Cardiac muscle cell (in vitro differentiated cells and primary cell): ENCODE measurements around the gene FOXC1. TPM values are rescaled to one million over a fixed set of nuclear protein-coding genes. Genes with fewer than 3 reads are reported as not detected.

Experiments used
- DNase-seq, 2 donors: peaks; one replicate each; pipeline versions ENCODE4 v3.0.0 to v3.0.0-alpha.2; 2010 to 2017; ENCODE audit warnings: low read depth in 1 of 2, low spot score in 1 of 2
- H3K27ac ChIP-seq: fragments of 200-600 bp; sonication (generic); 2 replicates; pipeline ENCODE4 v1.5.1; 2016
- H3K27me3 ChIP-seq: fragments of 200-600 bp; sonication (generic); 2 replicates; pipeline ENCODE4 v1.6.0; 2016; ENCODE audit warnings: control low read depth
- H3K36me3 ChIP-seq: fragments of 200-600 bp; sonication (generic); 2 replicates; pipeline ENCODE4 v1.5.1; 2016; ENCODE audit warnings: control low read depth
- H3K4me1 ChIP-seq: fragments of 200-600 bp; sonication (generic); 2 replicates; pipeline ENCODE4 v1.8.1; 2017; ENCODE audit warnings: low read depth, mild to moderate bottlenecking, mixed run types
- H3K4me3 ChIP-seq: fragments of 200-600 bp; sonication (generic); 2 replicates; pipeline ENCODE4 v1.5.1; 2016; ENCODE audit warnings: mild to moderate bottlenecking
- H3K9me3 ChIP-seq: fragments of 200-600 bp; sonication (generic); 2 replicates; pipeline ENCODE4 v1.5.1; 2017; ENCODE audit warnings: low read depth, mild to moderate bottlenecking, control low read depth
- polyA plus RNA-seq: library from polyadenylated mRNA; unstranded; fragments of >200 nt; fragmentation: Nextera tagmentation; extraction: Ambion mirVana; gene quantifications from 2 replicates; pipeline ENCODE4 v1.2.1, GENCODE V29; 2016
- total RNA-seq: library from RNA; depleted of rRNA; stranded (reverse); fragments of >200 nt; gene quantifications from 2 replicates; pipeline ENCODE4 v1.2.3, GENCODE V29; 2016
- TF ChIP-seq, protein P1 (sequence below): IDR thresholded peaks from 2 replicates; pipeline ENCODE4 v1.5.1; 2012; ENCODE audit warnings: low read depth, mild to moderate bottlenecking, low read length

The FOXC1 gene
- total and polyA plus RNA-seq, 2 experiments from 2014 or later, result 2.5 to 3.4 TPM

DNA sequence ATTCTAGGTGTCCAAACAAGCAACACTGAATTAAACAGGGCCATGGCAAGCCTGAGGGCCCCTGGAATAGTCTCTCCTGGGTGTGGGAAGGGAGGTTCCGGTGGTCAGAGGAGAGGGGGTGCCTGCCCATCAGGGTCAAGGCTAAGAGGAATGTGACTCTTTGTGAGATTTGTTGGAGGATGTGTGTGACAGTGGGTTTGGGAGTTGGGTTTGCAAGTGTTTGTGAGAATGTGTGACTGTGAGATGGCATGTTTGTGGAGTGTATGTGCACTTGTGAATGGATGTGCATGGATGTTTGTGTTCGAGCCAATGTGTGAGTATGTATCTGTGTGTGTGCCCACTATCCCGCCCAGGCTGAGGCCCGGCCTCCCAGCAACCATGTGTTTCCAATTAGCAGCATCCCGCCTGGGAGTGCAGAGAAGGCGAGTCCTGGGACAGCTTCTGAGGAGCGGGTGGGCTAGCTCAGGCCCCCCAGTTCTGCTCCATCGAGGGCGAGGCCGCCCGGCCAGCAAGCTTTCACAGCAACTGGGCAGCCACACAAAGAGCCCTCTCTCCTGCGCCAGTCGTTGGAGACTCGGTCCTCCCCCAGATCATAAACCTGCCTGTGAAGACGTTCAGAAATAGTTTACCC lies 12.6 kb downstream of the FOXC1 start:
- H3K4me3 ChIP-seq, result no peak overlapping the region
- no peak overlapping the region for H3K27ac ChIP-seq
- H3K36me3 ChIP-seq, result no peaks in the 10 kb centered on the region
- TF ChIP-seq, protein P1, sequence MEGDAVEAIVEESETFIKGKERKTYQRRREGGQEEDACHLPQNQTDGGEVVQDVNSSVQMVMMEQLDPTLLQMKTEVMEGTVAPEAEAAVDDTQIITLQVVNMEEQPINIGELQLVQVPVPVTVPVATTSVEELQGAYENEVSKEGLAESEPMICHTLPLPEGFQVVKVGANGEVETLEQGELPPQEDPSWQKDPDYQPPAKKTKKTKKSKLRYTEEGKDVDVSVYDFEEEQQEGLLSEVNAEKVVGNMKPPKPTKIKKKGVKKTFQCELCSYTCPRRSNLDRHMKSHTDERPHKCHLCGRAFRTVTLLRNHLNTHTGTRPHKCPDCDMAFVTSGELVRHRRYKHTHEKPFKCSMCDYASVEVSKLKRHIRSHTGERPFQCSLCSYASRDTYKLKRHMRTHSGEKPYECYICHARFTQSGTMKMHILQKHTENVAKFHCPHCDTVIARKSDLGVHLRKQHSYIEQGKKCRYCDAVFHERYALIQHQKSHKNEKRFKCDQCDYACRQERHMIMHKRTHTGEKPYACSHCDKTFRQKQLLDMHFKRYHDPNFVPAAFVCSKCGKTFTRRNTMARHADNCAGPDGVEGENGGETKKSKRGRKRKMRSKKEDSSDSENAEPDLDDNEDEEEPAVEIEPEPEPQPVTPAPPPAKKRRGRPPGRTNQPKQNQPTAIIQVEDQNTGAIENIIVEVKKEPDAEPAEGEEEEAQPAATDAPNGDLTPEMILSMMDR, result no peak
- no peak for DNase-seq
- H3K27me3 ChIP-seq, result peaks cover 100% of the 10 kb centered on the region
- peaks cover 5% of the 10 kb centered on the region for H3K4me1 ChIP-seq
- no peaks in the 10 kb centered on the region for H3K9me3 ChIP-seq

- DNase-seq, result no peak
Measured at GRCh38 chr6:1622851-1623768, 13.4 kb downstream of the FOXC1 start.

DNA sequence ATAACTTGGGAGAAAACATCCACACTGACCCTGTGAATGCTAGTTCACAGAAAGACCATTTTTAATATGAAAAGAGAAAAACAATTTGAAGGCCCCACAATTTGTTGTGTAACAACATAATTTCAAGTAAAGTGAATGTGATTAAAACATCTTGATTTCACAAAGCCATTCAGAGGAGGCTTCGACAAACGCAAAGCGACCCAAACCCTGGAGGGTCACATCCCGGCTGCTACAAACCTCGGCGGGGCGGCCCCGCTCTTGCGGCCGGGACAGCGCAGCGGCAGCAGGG lies 14.0 kb downstream of the FOXC1 start:
- peak overlapping the region; percentile 44 for H3K4me3 ChIP-seq
- TF ChIP-seq, protein P1, result no peak

More at GRCh38 chr6:1622851-1623768, 13.4 kb downstream of the FOXC1 start:
- TF ChIP-seq, protein P1, result no peak
- Histone ChIP-seq H3K27ac (no peak overlapping the region), H3K9me3 (no peaks in the 10 kb centered on the region), H3K4me1 (peaks cover 12% of the 10 kb centered on the region), H3K36me3 (no peaks in the 10 kb centered on the region), H3K4me3 (no peak overlapping the region), H3K27me3 (peaks cover 100% of the 10 kb centered on the region)

DNA sequence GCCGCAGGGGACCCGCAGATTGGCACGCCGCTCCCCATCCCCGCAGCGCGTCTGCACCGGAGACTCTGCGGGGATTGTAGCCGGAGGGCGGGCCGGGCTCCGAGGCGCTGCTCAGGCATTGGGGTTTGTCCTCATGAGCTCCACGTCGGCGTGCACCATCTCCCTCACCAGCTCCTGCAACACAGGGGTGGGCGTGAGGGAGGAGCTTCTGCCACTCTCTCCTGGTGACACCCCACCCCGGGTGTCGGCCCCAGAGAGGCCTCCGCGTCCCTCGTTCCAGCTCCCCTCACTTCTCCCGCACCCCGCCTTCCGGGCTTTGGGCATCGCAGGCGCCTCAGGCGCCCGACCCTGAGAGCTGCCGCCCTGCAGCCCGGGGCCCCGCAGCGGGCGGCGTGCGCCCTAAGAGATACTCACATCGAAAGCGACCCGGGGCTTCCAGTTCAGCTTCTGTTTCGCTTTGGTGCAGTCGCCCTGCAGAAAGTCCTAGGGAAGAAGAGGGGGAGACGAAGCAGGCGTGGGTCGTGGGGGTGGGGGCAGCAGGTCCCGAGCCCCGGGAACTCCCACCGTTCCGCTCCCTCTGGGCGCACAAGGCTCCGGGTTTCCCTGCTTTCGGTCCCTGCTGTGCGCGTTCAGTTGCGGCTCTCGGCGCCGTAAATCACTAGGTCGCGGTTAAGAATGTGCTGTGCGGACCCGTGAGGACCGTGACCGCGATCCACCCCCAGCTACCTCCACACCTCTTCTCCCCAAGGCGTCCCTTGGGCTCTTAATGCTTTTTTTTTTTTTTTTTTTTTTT lies 14.5 kb downstream of the FOXC1 start:
- DNase-seq, result no peak

More for the DNA sequence above, 14.0 kb downstream of the FOXC1 start:
- Histone ChIP-seq H3K27ac (no peak overlapping the region), H3K4me1 (peaks cover 14% of the 10 kb centered on the region), H3K9me3 (no peaks in the 10 kb centered on the region), H3K27me3 (peaks cover 98% of the 10 kb centered on the region), H3K36me3 (no peaks in the 10 kb centered on the region)
- no peak for DNase-seq

More for the DNA sequence above, 14.5 kb downstream of the FOXC1 start:
- H3K36me3 ChIP-seq, result no peaks in the 10 kb centered on the region
- peaks cover 92% of the 10 kb centered on the region for H3K27me3 ChIP-seq
- peak overlapping the region; percentile 44 for H3K4me3 ChIP-seq
- no peaks in the 10 kb centered on the region for H3K9me3 ChIP-seq
- H3K27ac ChIP-seq, result no peak overlapping the region
- peaks cover 14% of the 10 kb centered on the region for H3K4me1 ChIP-seq
- TF ChIP-seq, protein P1, result no peak
